ENCODE results near the gene MAPK8. TPM values are rescaled to one million over a fixed set of nuclear protein-coding genes. Genes with fewer than 3 reads are reported as not detected.

MAPK8 gene
- total RNA-seq, 1 experiment from 2014 or later: 52.9 TPM

DNA sequence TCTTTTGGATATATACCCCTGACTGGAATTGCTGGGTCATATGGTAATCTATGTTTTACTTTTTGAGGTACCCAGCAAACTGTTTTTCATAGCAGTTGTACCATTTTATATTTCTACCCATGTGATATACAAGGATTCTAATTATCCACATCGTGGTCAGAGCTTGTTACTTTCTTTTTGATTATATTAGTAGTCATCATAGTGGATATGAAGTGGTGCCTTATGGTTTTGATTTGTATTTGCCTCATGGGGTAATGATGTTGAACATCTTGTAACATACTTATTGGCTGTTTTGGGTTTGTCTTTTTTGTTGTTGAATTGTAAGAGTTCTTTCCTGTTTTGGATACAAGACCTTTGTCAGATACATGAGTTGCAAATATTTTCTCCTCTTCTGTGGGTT, 51.7 kb downstream of the MAPK8 start:
- ChIA-PET POLR2A (no interaction called here), CTCF (no interaction called here)
- Mint-ChIP-seq H3K36me3 (no peaks in the 10 kb centered on the region), H3K27me3 (ENCODE audit: low read depth) (no peaks in the 10 kb centered on the region), H3K4me3 (no peak overlapping the region), H3K4me1 (no peaks in the 10 kb centered on the region), H3K9me3 (no peaks in the 10 kb centered on the region), H3K27ac (no peak overlapping the region)
- TF ChIP-seq, protein P1, sequence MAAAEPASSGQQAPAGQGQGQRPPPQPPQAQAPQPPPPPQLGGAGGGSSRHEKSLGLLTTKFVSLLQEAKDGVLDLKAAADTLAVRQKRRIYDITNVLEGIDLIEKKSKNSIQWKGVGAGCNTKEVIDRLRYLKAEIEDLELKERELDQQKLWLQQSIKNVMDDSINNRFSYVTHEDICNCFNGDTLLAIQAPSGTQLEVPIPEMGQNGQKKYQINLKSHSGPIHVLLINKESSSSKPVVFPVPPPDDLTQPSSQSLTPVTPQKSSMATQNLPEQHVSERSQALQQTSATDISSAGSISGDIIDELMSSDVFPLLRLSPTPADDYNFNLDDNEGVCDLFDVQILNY (CRISPR knock-in tag; IDR thresholded peaks at IDR 0.05): no peak
- TF ChIP-seq ZNF671 (CRISPR knock-in tag; IDR thresholded peaks at IDR 0.05): no peak
- no peak for TF ChIP-seq FOXP1 (CRISPR knock-in tag; IDR thresholded peaks at IDR 0.05; ENCODE audit: borderline replicate concordance)
- TF ChIP-seq, protein P2, sequence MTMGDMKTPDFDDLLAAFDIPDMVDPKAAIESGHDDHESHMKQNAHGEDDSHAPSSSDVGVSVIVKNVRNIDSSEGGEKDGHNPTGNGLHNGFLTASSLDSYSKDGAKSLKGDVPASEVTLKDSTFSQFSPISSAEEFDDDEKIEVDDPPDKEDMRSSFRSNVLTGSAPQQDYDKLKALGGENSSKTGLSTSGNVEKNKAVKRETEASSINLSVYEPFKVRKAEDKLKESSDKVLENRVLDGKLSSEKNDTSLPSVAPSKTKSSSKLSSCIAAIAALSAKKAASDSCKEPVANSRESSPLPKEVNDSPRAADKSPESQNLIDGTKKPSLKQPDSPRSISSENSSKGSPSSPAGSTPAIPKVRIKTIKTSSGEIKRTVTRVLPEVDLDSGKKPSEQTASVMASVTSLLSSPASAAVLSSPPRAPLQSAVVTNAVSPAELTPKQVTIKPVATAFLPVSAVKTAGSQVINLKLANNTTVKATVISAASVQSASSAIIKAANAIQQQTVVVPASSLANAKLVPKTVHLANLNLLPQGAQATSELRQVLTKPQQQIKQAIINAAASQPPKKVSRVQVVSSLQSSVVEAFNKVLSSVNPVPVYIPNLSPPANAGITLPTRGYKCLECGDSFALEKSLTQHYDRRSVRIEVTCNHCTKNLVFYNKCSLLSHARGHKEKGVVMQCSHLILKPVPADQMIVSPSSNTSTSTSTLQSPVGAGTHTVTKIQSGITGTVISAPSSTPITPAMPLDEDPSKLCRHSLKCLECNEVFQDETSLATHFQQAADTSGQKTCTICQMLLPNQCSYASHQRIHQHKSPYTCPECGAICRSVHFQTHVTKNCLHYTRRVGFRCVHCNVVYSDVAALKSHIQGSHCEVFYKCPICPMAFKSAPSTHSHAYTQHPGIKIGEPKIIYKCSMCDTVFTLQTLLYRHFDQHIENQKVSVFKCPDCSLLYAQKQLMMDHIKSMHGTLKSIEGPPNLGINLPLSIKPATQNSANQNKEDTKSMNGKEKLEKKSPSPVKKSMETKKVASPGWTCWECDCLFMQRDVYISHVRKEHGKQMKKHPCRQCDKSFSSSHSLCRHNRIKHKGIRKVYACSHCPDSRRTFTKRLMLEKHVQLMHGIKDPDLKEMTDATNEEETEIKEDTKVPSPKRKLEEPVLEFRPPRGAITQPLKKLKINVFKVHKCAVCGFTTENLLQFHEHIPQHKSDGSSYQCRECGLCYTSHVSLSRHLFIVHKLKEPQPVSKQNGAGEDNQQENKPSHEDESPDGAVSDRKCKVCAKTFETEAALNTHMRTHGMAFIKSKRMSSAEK (CRISPR knock-in tag; IDR thresholded peaks at IDR 0.05; ENCODE audit: borderline replicate concordance): no peak
- TF ChIP-seq, protein P3, sequence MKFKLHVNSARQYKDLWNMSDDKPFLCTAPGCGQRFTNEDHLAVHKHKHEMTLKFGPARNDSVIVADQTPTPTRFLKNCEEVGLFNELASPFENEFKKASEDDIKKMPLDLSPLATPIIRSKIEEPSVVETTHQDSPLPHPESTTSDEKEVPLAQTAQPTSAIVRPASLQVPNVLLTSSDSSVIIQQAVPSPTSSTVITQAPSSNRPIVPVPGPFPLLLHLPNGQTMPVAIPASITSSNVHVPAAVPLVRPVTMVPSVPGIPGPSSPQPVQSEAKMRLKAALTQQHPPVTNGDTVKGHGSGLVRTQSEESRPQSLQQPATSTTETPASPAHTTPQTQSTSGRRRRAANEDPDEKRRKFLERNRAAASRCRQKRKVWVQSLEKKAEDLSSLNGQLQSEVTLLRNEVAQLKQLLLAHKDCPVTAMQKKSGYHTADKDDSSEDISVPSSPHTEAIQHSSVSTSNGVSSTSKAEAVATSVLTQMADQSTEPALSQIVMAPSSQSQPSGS (CRISPR knock-in tag; IDR thresholded peaks at IDR 0.05; ENCODE audit: borderline replicate concordance, low read depth): no peak
- TF ChIP-seq, protein P4, sequence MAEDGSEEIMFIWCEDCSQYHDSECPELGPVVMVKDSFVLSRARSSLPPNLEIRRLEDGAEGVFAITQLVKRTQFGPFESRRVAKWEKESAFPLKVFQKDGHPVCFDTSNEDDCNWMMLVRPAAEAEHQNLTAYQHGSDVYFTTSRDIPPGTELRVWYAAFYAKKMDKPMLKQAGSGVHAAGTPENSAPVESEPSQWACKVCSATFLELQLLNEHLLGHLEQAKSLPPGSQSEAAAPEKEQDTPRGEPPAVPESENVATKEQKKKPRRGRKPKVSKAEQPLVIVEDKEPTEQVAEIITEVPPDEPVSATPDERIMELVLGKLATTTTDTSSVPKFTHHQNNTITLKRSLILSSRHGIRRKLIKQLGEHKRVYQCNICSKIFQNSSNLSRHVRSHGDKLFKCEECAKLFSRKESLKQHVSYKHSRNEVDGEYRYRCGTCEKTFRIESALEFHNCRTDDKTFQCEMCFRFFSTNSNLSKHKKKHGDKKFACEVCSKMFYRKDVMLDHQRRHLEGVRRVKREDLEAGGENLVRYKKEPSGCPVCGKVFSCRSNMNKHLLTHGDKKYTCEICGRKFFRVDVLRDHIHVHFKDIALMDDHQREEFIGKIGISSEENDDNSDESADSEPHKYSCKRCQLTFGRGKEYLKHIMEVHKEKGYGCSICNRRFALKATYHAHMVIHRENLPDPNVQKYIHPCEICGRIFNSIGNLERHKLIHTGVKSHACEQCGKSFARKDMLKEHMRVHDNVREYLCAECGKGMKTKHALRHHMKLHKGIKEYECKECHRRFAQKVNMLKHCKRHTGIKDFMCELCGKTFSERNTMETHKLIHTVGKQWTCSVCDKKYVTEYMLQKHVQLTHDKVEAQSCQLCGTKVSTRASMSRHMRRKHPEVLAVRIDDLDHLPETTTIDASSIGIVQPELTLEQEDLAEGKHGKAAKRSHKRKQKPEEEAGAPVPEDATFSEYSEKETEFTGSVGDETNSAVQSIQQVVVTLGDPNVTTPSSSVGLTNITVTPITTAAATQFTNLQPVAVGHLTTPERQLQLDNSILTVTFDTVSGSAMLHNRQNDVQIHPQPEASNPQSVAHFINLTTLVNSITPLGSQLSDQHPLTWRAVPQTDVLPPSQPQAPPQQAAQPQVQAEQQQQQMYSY (CRISPR knock-in tag; IDR thresholded peaks at IDR 0.05): no peak
- no peak for TF ChIP-seq CTCF (IDR thresholded peaks at IDR 0.05)
- no peak for TF ChIP-seq MLX (CRISPR knock-in tag; IDR thresholded peaks at IDR 0.05)
- no peak for TF ChIP-seq ZNF121 (CRISPR knock-in tag; IDR thresholded peaks at IDR 0.05)
- no peak for TF ChIP-seq TCF7 (CRISPR knock-in tag; IDR thresholded peaks at IDR 0.05; ENCODE audit: low read depth)
- TF ChIP-seq SP1 (CRISPR knock-in tag; conservative IDR thresholded peaks at IDR 0.05): no peak
- no peak for TF ChIP-seq IRF1 (CRISPR knock-in tag; IDR thresholded peaks at IDR 0.05)
- TF ChIP-seq, protein P5, sequence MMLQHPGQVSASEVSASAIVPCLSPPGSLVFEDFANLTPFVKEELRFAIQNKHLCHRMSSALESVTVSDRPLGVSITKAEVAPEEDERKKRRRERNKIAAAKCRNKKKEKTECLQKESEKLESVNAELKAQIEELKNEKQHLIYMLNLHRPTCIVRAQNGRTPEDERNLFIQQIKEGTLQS (CRISPR knock-in tag; conservative IDR thresholded peaks at IDR 0.05): no peak
- TF ChIP-seq ZNF263 (CRISPR knock-in tag; IDR thresholded peaks at IDR 0.05; ENCODE audit: low read depth): no peak
- no peak for TF ChIP-seq JUN (CRISPR knock-in tag; IDR thresholded peaks at IDR 0.05)
- TF ChIP-seq ZNF232 (CRISPR knock-in tag; IDR thresholded peaks at IDR 0.05): no peak
- no peak for TF ChIP-seq RORB (CRISPR knock-in tag; IDR thresholded peaks at IDR 0.05)
- TF ChIP-seq ATF1 (CRISPR knock-in tag; IDR thresholded peaks at IDR 0.05): no peak
- no peak for TF ChIP-seq ZNF396 (CRISPR knock-in tag; IDR thresholded peaks at IDR 0.05; ENCODE audit: borderline replicate concordance)
- TF ChIP-seq ZBTB21 (CRISPR knock-in tag; IDR thresholded peaks at IDR 0.05; ENCODE audit: borderline replicate concordance): no peak
- DNase-seq (ENCODE audit: low spot score): no peak
- ATAC-seq: no peak
